Stomach smooth muscle (tissue), 2 donors: ENCODE data around the gene CYP2D6.
A peak's percentile ranks its signal among the peaks of the same experiment; 100 is the strongest.
"Not testable (repeated sequence)": the region's sequence is repeated elsewhere in the genome, so short reads cannot be mapped to it uniquely, and the experiment has no call there.

Experiments used
- H3K27ac ChIP-seq: one replicate; pipeline ENCODE4 v1.7.0; 2013; ENCODE audit warnings: mild to moderate bottlenecking, low read length, inconsistent platforms
- H3K27me3 ChIP-seq, 2 donors: one replicate each; pipeline ENCODE4 v1.7.0; 2013; ENCODE audit warnings: low read length in 2 of 2; ENCODE audit not compliant: insufficient read depth in 2 of 2, control insufficient read depth in 1 of 2
- H3K36me3 ChIP-seq, 2 donors: one replicate each; pipeline ENCODE4 v1.7.0; 2013; ENCODE audit warnings: low read length in 2 of 2; ENCODE audit not compliant: control insufficient read depth in 2 of 2, insufficient read depth in 2 of 2
- H3K4me1 ChIP-seq: one replicate; pipeline ENCODE4 v1.7.0; 2013; ENCODE audit warnings: low read length; ENCODE audit not compliant: control insufficient read depth, insufficient read depth
- H3K4me3 ChIP-seq, 2 donors: one replicate each; pipeline ENCODE4 v1.7.0; 2013; ENCODE audit warnings: low read length in 2 of 2
- H3K9ac ChIP-seq, 2 donors: one replicate each; pipeline ENCODE4 v1.7.0; 2013; ENCODE audit warnings: low read length in 2 of 2, mild to moderate bottlenecking in 1 of 2
- H3K9me3 ChIP-seq, 2 donors: one replicate each; pipeline ENCODE4 v1.7.0; 2013; ENCODE audit warnings: low read length in 2 of 2; ENCODE audit not compliant: control insufficient read depth in 2 of 2
- donor health status: healthy.
- donor health status: Pancreatic carcinoma.

CYP2D6 gene

GRCh38 chr22:42111798-42112197 is 18.8 kb downstream of the CYP2D6 start:
- H3K4me3 ChIP-seq, result no peak overlapping the region
- H3K4me1 ChIP-seq, result no peaks in the 10 kb centered on the region
- no peaks in the 10 kb centered on the region for H3K36me3 ChIP-seq
- no peak overlapping the region for H3K27ac ChIP-seq
- H3K27me3 ChIP-seq, result no peaks in the 10 kb centered on the region
- H3K9ac ChIP-seq, result no peak overlapping the region
- H3K9me3 ChIP-seq, result peaks cover 0 to 9% of the 10 kb centered on the region in 2 donors

GRCh38 chr22:42108848-42109247 is 21.8 kb downstream of the CYP2D6 start:
- Histone ChIP-seq H3K36me3 (peaks cover 0 to 3% of the 10 kb centered on the region in 2 donors), H3K9ac (no peak overlapping the region), H3K27me3 (no peaks in the 10 kb centered on the region), H3K4me1 (no peaks in the 10 kb centered on the region), H3K4me3 (no peak overlapping the region), H3K9me3 (peaks cover 0 to 8% of the 10 kb centered on the region in 2 donors), H3K27ac (no peak overlapping the region)

GRCh38 chr22:42104332-42104860 is 26.2 kb downstream of the CYP2D6 start:
- peaks cover 0 to 20% of the 10 kb centered on the region in 2 donors for H3K9me3 ChIP-seq

GRCh38 chr22:42101199-42101598 is 29.4 kb downstream of the CYP2D6 start:
- Histone ChIP-seq H3K4me3 (no peak overlapping the region), H3K27me3 (no peaks in the 10 kb centered on the region), H3K36me3 (peaks cover 2 to 3% of the 10 kb centered on the region in 2 donors), H3K4me1 (no peaks in the 10 kb centered on the region), H3K27ac (no peak overlapping the region), H3K9ac (no peak overlapping the region), H3K9me3 (peaks cover 0 to 20% of the 10 kb centered on the region in 2 donors)

More at GRCh38 chr22:42104332-42104860, 26.2 kb downstream of the CYP2D6 start:
- not testable (repeated sequence) for H3K9ac ChIP-seq, H3K36me3 ChIP-seq, H3K27ac ChIP-seq, H3K4me1 ChIP-seq, H3K27me3 ChIP-seq, H3K4me3 ChIP-seq

- peak overlapping the region; percentile 61 to 96 for H3K4me3 ChIP-seq
- H3K36me3 ChIP-seq, result peaks cover 4 to 7% of the 10 kb centered on the region in 2 donors
- H3K27ac ChIP-seq, result peak overlapping the region; percentile 98
- H3K9ac ChIP-seq, result peak overlapping the region; percentile 71 to 90
- H3K9me3 ChIP-seq, result no peaks in the 10 kb centered on the region
- H3K4me1 ChIP-seq, result peaks cover 26% of the 10 kb centered on the region
- no peaks in the 10 kb centered on the region for H3K27me3 ChIP-seq
These were observed 39.2 kb downstream of the CYP2D6 start for GRCh38 chr22:42091455-42091782.

GRCh38 chr22:42090596-42091454 is 39.8 kb downstream of the CYP2D6 start, which contains the start of gene NDUFA6:
Gene NDUFA6, minus strand, starts transcription at chr22:42090772. Its CDS starts 28 bp downstream, at chr22:42090744.
- Histone ChIP-seq H3K27ac (peak within 1 kb of the TSS; percentile 98), H3K36me3 (peaks cover 10 to 13% of the 10 kb centered on the region in 2 donors), H3K27me3 (no peaks in the 10 kb centered on the region), H3K9me3 (no peaks in the 10 kb centered on the region), H3K4me1 (peaks cover 30% of the 10 kb centered on the region), H3K9ac (peak within 1 kb of the TSS; percentile 97 to 98), H3K4me3 (peak within 1 kb of the TSS; percentile 96 to 97)

- peaks cover 25 to 32% of the 10 kb centered on the region in 2 donors for H3K36me3 ChIP-seq
- H3K9ac ChIP-seq, result no peak overlapping the region
- H3K4me1 ChIP-seq, result peaks cover 26% of the 10 kb centered on the region
- no peak overlapping the region for H3K27ac ChIP-seq
- no peaks in the 10 kb centered on the region for H3K9me3 ChIP-seq
- no peak overlapping the region for H3K4me3 ChIP-seq
- H3K27me3 ChIP-seq, result no peaks in the 10 kb centered on the region
These were observed 44.6 kb downstream of the CYP2D6 start for GRCh38 chr22:42086051-42086450.

GRCh38 chr22:42084874-42085273 is 45.7 kb downstream of the CYP2D6 start:
- H3K4me1 ChIP-seq, result peaks cover 29% of the 10 kb centered on the region
- no peak overlapping the region for H3K9ac ChIP-seq
- no peak overlapping the region for H3K4me3 ChIP-seq
- H3K36me3 ChIP-seq, result peaks cover 25 to 32% of the 10 kb centered on the region in 2 donors
- H3K27ac ChIP-seq, result no peak overlapping the region
- H3K27me3 ChIP-seq, result no peaks in the 10 kb centered on the region
- no peaks in the 10 kb centered on the region for H3K9me3 ChIP-seq

GRCh38 chr22:42083119-42083518 is 47.5 kb downstream of the CYP2D6 start:
- Histone ChIP-seq H3K9me3 (no peaks in the 10 kb centered on the region), H3K9ac (no peak overlapping the region), H3K27me3 (no peaks in the 10 kb centered on the region), H3K4me3 (no peak overlapping the region), H3K36me3 (peaks cover 25 to 34% of the 10 kb centered on the region in 2 donors), H3K4me1 (peaks cover 30% of the 10 kb centered on the region), H3K27ac (no peak overlapping the region)

GRCh38 chr22:42080287-42080686 is 50.3 kb downstream of the CYP2D6 start:
- no peaks in the 10 kb centered on the region for H3K27me3 ChIP-seq
- H3K4me3 ChIP-seq, result peak overlapping the region; percentile 84 to 90
- H3K36me3 ChIP-seq, result peaks cover 15 to 26% of the 10 kb centered on the region in 2 donors
- H3K27ac ChIP-seq, result peak overlapping the region; percentile 100
- peaks cover 36% of the 10 kb centered on the region for H3K4me1 ChIP-seq
- H3K9ac ChIP-seq, result peak overlapping the region; percentile 84 to 99
- H3K9me3 ChIP-seq, result no peaks in the 10 kb centered on the region
